GM21717 (cell line): ENCODE results near the gene MAML3.

Experiments
- ATAC-seq: cut with Tn5 transposase; IDR thresholded peaks from one replicate; pipeline ENCODE4 v1.9.1; 2021; ENCODE audit warnings: mild to moderate bottlenecking, moderate library complexity; ENCODE audit not compliant: unreplicated experiment

Gene MAML3

DNA sequence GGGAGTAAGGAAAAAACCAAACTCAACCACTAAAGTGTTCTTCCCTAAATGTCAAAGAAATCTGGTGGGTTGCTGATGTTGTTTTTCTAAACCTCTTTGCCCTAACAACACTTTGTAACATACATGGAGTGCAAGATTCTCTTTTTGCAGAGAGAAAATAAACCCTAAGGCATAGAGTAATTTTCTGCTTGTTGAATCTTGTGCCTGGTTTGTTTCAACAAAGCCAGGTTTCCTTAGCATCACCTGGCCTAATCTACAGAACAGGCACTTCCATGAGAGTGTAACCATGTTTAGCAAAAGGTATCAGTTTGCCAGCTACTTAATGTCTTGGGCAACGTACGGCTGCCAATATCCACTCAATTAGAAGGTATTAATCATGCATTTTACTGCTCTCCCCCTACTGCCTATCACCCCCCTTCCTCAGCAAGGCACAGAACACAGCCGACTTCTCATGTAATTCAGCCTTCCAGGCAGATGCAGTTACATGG is 219.2 kb downstream of the MAML3 start:
- no peak for ATAC-seq

DNA sequence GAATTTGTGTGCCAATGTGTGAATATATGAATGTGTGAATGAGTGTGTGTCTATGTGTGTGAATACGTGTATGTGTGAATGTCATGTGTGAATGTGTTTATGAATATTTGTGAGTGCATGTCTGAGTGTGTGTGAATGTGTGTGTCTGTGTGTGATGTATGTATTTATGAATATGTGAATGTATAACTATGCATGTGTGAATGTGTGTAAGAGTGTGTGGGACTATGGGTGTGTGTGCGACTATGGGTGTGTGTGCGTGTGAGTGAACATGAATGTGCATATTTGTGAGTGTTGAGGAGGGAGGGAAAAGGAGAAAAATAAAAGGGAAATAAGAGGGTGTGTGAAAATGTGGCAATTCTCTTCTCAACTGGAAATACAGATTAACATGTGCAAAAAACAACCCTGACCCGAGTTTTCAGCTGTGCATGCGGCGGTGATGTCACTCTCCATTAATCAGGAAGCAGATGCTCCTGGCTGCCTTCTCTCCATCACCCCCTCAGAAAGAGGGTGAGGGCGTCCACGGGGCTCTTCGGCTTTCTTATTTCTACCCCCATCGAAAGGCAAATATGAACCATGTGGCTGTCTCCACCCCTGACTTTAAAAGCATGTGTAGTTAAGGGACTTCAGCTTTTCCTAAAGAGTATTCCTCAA is 219.8 kb downstream of the MAML3 start:
- ATAC-seq, result no peak

DNA sequence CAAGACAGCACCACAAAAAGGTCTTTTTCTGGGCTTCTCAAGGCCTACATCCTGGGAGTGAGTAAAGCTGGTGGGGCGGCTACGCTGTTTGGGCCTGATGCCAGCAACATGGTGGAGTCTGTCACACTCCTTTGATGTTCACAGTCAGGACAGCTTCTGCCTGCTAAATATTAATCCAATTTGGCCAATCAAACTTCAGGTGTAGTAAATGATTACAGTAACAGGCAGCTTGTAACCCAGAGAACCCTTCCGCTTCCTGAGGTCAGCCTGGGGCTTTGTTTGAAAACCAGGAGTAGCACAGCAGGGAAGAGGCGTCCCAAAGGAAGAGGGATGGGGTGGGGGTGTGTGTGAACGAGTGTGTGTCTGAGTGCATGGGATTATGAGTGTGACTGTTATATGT is 220.4 kb downstream of the MAML3 start:
- ATAC-seq, result no peak

DNA sequence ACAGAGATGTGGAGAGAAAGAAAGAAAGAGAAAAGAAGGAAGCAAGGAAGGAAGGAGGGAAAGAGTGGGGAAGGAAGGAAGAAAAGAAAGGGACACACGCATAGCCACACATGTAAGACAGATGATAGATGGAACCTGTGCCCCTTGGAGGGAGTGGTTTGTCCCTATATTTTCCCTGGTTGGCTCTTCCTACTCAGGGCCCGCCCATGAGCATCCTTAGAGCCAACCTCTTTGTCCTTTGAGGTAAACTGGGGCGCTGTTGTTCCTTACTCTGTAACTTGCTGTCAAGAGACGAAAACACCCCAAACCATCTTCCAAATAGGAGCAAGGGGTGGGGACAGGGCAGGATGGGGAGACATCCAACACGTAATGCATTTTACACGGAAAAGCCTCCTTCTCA is 220.9 kb downstream of the MAML3 start:
- ATAC-seq, result no peak

DNA sequence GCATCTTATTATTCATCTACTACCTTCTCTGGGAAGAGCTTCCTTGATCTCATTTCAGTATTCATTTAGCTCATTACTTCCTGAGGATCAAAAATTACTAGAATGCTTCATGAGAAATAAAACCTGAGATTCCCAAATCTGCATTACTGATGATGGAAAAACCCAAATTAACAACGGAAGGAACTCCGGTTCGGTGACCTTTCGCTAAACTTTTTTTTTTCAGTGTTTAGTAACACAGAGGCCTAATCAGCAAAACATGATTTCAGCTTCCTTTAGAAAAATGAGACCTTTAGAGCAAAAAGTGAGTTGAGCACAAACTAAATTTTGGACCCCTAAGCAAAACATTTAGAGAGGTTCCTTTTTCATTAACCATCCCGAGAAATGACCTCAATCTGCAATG is 229.2 kb downstream of the MAML3 start:
- ATAC-seq, result no peak

DNA sequence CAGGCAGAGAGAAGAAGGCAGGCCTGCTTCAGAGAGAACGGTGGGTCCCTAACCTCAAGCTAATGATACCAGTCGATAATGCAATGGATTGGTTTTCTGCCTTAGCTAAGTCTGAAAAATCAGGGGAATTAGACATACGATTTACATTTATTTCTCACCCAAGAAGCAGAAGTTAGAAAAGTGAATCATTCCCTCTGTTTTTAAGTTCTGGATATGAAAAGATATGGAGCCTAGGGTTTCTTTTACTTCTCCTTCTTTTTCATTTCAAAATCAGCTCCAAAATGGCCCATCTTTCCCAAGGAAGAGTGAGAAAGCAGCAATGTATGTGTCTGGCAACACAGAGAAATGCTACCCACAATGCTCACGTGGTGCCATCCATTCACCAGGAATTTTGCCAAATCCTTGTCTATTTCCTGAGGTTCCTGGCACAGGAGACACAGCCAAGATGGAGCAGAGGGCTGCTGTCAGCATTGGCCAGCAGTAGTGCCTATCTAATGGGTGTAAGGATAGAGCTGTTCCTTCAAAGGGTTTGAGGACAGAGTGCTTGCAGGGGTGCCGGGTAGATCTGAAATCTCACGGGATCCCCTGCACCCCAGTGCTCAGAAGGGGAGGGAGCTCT is 231.5 kb downstream of the MAML3 start:
- no peak for ATAC-seq

DNA sequence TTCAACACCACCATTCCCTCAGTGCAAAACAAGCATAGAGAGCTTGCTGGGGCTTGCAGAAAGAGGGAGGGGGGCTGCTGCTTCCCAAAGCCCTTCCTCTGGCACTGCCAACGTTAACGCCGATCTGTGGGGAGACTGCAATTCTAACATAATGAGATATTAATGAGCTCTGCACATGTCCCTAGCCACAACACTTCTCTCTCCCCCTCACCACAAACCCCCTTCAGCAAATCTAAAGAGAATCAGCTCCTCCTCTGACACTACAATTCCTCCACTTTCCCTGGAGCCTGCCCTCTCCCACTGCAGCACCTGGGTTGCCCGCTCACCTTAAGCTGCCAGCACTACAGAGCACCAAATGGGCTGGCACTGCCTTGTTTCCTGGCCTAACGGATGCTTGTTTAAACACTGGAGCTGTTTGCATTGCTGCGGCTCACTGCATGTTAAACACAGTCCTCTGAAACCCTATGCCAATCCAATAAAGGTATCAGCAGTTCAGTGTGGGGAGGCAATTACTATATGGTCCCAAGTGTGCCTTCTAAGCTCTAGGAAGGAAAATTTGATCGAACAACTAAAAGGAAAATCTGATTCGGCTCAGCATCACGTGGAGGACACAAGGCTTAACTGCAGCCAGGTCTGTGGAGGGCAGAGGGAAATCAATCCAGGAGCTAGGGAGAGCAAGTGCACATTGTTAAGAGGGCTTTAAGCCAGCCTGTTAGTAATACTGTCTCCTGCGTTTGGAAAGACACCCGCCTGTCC is 232.4 kb downstream of the MAML3 start:
- no peak for ATAC-seq

DNA sequence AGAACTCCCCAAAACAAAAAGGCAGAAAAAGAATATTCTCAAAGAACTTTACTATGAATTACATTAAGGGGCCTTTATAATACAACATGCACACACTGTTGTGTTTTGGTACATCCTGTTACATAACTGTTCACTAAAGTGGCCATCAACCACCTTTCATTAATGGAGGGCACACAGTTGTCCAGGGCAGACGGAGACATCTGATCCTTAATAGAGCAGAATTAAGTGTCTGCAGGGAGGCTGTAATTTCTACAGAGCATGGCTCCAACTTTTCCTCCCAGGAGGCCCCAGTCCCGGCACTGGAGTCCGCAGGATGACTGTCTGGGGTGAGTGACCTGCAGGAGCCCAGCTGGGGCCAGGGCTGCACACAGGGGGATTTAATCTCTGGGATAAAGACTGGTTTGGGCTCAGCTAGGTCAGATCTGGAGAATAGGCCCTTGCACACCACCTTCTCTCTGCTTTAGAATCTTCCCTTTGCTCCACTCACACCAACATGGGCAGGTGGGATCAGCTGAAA is 233.4 kb downstream of the MAML3 start:
- no peak for ATAC-seq

DNA sequence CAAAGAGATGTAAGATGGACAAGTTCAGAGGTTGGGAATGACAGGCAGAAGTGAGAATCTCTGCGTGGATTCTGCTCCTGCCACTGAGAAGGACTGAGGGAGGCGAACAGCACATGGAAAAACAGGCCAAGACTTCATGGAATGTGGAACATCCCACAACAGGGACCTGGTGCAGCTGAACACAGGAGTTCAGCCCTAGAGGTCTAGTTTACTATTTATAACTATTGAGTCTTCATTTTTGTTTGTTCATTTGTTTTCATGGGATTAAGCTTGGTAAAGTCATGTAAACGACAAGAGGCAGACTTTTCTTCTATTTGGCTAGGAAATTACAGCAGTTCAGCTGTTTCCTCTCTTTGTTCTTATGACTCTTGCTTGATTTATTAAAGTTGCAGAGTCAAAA is 234.5 kb downstream of the MAML3 start:
- ATAC-seq, result no peak

DNA sequence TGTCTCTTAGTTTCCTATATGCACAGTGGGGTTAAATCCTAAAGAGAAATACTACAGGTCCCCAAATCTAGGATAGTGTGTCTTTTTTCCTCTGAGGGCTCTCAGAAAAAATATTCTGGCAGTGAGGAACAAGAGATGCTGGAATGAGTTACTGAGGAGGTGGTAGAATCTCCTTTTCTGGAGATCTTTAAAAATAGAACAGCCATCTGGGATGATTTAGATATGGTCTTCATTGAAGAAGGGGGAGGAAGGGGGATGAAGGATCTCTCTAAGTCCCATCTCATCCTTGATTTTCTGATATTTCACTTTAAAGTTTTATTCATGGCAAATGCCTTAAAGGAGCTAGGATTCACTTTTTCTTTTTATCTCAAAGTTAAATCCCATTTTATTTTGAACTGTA is 235.0 kb downstream of the MAML3 start:
- no peak for ATAC-seq

DNA sequence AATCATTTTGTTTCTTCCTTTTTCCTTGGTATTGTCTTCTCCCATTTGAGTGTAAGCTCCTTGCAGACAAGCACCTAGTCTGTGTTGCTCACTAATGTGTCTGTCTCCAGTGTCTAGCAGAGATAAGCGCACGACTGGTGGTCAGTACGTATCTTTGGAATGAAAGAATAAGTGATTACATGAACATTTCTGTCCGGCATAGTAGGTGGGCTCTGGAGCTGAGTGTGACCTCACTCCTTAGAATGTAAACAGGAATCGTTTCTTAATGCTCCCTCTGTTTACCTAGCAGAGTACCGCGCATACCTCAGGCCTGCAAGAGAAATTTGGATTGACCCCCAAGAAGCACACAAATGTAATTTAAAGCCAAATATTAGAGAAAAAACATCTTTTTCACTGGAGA is 235.4 kb downstream of the MAML3 start:
- ATAC-seq, result no peak

DNA sequence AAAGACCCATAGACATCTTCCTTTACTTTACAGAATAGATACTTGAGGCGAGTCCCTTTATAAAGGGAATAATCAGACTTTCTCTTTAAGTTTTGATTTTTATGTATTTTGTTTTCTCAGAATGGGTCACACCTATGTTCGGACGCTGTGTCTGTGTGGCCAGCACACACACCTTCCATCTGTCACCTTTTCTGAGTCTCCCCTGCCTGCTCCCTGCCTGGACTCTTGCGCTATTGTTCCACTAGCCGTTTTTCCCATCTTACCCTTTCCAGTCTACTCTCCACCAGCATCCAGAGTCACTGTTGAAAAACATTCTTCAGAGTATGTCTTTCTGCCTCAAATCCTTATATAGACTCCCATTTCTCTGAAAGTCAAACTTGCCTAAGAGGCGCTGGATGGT is 236.1 kb downstream of the MAML3 start:
- no peak for ATAC-seq

DNA sequence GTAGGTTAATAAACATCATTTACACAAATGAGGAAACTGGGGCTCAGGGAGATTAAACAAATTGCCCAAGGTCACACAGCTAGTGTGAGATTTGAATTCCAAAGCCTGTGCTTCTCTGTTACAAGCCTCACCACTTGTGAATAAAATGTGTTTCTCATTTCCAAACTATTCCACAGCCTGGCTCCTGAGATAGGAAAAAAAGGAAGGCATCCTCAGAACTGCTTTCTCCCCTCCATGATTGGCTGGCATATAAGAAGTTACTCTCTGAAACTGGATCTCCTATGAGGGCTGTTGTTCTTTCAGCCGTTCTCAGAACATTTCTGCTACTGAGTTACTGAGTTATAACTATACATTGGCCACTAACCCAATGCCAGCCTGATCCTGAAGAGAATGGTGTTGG is 237.9 kb downstream of the MAML3 start:
- no peak for ATAC-seq

DNA sequence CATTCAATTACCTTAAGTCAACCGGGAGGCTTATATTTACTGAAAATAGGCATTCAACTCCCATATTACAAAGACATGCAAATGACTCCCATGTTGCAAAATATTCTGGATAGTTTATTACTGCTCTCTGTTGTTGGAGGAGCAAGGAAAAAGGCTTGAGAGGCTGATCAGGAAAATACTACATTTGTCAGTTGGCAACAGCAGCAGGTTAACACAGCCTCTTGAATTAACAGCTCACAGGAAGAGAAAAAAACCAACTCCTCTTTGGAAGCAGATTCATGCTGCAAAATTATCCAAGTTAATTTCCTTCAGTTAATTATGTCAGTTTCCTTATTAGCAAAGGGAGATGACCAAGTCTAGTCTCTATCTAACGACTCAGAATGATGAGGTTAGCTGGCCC is 238.9 kb downstream of the MAML3 start:
- no peak for ATAC-seq

DNA sequence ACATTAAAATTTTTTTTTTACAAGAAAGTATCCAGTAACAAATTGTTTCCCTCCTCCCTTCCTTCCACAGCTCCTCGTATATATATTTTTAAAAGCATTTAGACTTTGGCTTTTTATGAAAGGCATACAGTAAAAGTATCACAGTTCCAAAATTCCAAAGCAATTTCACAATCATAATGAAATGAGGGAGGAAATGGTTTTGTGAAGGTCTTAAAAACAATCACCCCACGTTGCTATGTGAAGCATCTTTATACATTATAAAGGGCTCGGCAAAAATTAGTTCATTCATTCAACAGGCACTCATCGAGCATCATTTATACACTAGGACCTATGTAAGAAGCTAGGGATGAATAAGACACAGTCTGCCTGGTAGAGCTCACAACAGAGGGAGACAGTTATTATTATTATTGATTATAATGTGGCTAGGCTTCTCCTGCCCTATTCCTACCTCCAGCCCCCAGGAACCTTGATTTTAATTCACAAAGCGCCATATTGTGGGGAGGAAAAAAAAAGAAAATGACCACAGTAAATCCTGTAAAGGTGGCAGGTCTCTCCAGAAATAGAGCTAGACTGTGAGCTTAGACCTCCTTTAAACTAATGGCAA is 239.9 kb downstream of the MAML3 start:
- ATAC-seq, result no peak

DNA sequence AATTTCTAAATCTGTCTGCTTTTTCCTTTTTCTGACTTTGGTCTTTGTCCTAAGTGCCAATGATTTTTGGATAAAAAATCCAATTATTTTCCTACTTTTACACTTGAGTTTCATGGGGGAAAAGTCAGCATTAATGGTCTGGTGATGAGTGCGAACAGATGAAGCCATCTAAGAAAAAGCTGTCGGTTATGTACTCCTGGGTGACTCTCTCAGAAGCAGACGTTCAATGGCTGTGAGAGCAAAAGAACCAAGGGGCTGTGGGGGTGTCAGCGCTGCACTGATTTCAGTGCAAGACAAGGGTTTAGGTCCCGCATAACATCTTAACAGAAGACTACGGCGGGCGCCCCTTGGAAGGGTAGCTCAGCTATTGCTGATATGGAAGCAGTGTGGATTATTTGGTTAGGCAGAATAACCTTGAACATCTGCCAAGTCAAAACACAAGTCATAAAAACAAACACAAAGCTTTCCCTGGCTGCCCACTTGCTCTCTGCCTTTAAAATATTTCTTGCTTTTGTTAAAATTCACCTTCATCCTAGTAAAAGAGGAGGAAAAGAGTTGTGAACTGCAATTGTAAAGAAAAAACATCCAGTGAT is 240.5 kb downstream of the MAML3 start:
- ATAC-seq, result no peak

DNA sequence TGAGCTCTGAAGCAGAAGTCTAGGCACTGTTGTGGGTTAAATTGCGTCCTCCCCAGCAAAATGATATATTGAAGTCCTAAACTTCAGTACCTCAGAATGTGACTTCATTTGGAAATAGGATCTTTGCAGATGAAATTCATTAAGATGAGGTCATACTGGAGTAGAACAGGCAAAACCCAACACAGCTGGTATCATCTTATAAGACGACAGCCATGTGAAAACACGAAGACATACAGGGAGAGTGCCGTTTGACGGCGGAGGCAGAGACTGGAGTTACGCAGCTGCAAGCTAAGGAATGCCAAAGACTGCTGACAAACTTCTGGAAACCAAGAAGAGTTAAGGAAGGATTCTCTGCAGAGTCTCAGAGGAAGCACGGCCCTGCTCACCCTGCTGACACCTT is 241.5 kb downstream of the MAML3 start:
- no peak for ATAC-seq

DNA sequence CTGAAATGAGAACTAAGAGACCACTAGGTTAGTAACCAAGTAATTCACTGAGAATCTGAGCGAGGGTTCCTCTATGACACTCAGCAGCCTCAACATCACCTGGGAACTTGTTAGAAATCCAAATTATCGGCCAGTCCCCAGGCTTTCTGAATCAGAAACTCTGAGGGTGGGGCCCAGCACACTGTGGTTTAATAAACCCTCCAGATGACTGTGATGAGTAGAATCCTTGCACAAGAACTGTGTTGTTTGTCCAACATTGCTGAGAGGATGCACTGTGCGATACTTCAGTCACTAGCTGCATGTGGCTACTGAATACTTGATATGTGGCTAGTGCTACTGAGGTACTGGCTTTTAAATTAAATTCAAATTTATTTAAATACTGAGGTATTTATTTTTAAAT is 243.9 kb downstream of the MAML3 start:
- no peak for ATAC-seq

DNA sequence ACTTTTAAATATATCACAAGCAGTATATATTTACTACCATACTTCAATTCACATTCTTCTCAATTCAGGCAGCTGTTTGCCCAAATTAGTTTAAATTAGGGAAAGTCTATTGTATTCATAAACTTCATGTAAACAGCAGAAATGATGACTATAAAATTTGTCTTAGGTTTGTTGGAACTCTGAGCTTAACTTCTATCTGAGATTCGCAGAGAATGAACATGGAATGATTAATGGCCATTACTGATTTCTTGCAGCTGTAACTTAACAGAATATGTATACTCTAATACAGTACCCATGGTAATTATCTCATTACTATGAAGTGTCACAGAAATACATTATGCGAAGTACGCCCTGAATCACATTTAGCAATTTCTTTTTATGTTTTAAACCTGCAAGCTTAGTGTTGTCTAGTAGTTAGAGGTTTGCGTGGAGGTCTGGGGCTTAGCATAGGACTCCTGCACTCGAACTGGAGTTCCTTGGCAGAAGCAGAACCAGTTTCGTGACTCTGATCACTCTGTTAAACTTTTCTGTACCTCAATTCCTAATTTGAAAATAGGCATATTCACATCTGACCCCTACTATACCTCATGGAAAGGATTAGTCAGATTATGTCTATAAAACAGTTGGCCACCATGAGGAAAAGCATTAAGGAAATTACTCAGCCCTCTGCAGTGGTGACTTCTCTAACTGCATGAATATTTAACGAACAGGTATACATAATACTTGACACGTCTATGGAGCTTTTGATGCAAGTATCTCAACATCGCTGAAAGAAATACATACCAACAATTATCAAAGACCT is 245.1 kb downstream of the MAML3 start:
- no peak for ATAC-seq
